Brain microvascular endothelial cell (primary cell): ENCODE measurements around the gene ASAH2B.
"Not testable (repeated sequence)": the region's sequence is repeated elsewhere in the genome, so short reads cannot be mapped to it uniquely, and the experiment has no call there.

ENCODE experiments used
- DNase-seq: peaks from one replicate; pipeline ENCODE4 v3.0.0-alpha.2; 2020
- H3K27ac ChIP-seq: fragments of 250-450 bp; sonication (Bioruptor Pico); 2 replicates; pipeline ENCODE4 v1.5.1; 2020; ENCODE audit warnings: mild to moderate bottlenecking, moderate library complexity
- H3K27me3 ChIP-seq: fragments of 250-450 bp; sonication (Bioruptor Pico); replicated peaks from 2 replicates; pipeline ENCODE4 v1.5.1; 2020; ENCODE audit warnings: mild to moderate bottlenecking
- H3K36me3 ChIP-seq: fragments of 250-450 bp; sonication (Bioruptor Pico); replicated peaks from 2 replicates; pipeline ENCODE4 v1.5.1; 2020; ENCODE audit warnings: mild to moderate bottlenecking
- H3K4me3 ChIP-seq: 2 replicates; pipeline ENCODE4 v1.5.1; 2011; ENCODE audit warnings: low read depth, mild to moderate bottlenecking, control low read depth, low read length, moderate library complexity
- in situ Hi-C: cut with HindIII; loops from 2 replicates; pipeline ENCODE4 v1.10.0; 2017; ENCODE audit warnings: low sequenced_read_pairs, low pct_ligation_motif_present
- TF ChIP-seq, protein P1 (sequence below): IDR thresholded peaks from 2 replicates; pipeline ENCODE4 v1.5.1; 2011; ENCODE audit warnings: low read depth, mild to moderate bottlenecking, moderate library complexity, low read length, control low read depth, inconsistent platforms; ENCODE audit errors: missing control alignments

Gene ASAH2B

DNA sequence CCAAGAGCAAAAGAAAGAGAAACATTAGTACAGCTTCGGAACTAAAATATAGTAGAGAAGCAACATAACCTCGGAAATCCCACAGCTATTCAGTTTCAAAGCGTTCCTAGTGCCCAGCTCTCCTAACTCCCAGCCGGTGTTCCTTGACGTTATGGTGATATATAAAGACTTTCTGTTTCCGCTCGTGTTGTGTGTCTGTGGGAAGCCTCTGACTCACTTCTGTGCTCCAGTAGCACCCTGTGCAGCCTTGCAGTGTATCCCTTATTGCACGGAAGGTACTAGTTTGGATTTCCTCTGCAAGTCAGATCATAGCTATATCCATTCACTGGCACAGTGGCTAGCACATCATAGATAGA is 535 bp downstream of the ASAH2B start:
- TF ChIP-seq, protein P1, sequence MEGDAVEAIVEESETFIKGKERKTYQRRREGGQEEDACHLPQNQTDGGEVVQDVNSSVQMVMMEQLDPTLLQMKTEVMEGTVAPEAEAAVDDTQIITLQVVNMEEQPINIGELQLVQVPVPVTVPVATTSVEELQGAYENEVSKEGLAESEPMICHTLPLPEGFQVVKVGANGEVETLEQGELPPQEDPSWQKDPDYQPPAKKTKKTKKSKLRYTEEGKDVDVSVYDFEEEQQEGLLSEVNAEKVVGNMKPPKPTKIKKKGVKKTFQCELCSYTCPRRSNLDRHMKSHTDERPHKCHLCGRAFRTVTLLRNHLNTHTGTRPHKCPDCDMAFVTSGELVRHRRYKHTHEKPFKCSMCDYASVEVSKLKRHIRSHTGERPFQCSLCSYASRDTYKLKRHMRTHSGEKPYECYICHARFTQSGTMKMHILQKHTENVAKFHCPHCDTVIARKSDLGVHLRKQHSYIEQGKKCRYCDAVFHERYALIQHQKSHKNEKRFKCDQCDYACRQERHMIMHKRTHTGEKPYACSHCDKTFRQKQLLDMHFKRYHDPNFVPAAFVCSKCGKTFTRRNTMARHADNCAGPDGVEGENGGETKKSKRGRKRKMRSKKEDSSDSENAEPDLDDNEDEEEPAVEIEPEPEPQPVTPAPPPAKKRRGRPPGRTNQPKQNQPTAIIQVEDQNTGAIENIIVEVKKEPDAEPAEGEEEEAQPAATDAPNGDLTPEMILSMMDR, result no peak
- in situ Hi-C loops, result no loop called here
- Histone ChIP-seq H3K27ac (peak overlapping the region; percentile 87), H3K27me3 (no peaks in the 10 kb centered on the region), H3K4me3 (peak overlapping the region; percentile 84), H3K36me3 (no peaks in the 10 kb centered on the region)
- DNase-seq, result peak; percentile 85

DNA sequence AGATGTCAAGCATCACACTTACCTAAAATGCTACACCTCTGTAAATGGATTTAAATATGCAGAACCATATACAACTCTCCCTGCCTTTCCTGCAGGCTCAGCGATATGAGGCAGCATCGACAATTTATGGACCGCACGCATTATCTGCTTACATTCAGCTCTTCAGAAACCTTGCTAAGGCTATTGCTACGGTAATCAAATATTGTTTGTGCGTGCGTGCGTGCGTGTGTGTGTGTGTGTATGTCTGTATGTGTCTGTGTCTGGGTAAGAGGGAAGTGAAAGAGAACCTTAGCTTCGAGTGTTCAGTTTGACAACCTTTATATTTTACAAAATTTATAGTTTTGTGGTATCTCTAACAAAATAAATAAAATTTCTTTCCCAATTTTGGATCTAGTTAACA is 3.1 kb downstream of the ASAH2B start:
- DNase-seq, H3K27ac ChIP-seq, H3K4me3 ChIP-seq, H3K36me3 ChIP-seq, in situ Hi-C loops, H3K27me3 ChIP-seq: not testable (repeated sequence)

DNA sequence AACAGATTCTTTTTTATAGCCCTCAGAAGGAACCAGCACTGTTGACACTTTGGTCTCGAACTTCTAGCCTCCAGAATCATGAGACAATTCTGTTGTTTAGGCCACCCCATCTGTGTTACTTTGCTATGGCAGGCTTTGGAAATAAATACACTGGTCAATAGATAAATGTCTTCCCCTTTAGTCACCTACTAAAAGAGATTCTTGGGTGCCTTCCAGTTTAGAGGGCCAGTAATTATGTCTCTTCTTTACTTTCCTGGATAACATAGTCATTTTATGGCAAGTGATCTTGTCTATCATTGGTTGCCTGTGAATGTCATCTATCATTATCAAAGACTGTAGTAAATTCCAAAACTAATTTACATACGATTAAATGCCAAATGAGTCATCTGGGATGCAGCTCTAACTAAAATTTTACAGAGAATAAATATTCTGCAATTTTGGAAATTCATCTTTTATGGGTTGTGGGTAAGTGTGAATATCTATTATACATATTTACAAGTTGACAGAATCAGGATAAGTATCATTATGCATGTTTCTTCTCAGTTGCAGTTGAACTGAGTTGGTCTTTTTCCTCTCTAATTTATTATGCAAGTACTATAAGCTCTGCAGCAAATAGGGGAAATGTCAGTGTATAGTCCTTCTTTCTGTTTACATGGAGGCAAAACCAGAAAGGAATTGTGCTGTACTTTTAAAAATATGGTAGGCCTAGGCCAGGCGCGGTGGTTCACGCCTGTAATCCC is 27.2 kb downstream of the ASAH2B start:
- in situ Hi-C loops, H3K27me3 ChIP-seq, H3K4me3 ChIP-seq, H3K27ac ChIP-seq, DNase-seq, H3K36me3 ChIP-seq: not testable (repeated sequence)

DNA sequence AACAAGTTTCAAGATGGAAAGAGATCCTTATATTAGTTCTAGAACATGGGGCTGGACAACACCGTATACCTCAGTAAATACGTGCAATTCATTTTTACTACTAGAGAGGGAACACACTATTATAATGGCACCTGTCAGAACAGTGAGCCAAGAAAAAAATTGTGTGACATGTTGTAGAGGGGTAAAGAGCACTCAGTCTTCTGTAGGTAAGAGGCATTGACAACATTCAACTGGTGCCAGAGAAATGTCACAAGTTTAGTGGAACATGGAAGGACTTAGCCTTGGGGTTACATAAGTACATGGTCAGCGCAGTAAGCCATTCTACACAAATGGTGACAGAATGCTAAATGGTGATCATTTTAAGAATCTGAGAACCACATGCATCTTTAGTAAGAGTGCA is 32.3 kb downstream of the ASAH2B start:
- H3K36me3 ChIP-seq, in situ Hi-C loops, DNase-seq, H3K4me3 ChIP-seq, H3K27me3 ChIP-seq, H3K27ac ChIP-seq: not testable (repeated sequence)

DNA sequence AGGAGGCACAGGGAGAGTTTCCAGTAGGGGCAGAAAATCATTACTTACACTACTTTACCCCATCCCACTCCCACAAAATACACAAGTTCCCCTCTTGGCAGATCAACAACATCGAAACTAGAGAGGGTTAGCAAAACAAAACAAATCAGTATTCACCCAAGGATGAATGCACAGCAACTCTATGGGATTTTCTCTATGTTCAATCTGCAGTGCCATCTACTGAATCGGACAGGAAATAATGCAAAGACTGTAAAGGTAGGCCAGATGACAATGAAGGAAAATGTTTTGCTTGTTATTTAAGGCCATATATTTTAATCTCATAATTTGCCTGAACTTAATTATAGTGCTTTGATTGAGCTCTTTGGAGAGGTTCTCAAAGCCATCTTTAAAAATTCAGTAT is 35.1 kb downstream of the ASAH2B start:
- H3K4me3 ChIP-seq, H3K27ac ChIP-seq, DNase-seq, H3K27me3 ChIP-seq, H3K36me3 ChIP-seq, in situ Hi-C loops: not testable (repeated sequence)

DNA sequence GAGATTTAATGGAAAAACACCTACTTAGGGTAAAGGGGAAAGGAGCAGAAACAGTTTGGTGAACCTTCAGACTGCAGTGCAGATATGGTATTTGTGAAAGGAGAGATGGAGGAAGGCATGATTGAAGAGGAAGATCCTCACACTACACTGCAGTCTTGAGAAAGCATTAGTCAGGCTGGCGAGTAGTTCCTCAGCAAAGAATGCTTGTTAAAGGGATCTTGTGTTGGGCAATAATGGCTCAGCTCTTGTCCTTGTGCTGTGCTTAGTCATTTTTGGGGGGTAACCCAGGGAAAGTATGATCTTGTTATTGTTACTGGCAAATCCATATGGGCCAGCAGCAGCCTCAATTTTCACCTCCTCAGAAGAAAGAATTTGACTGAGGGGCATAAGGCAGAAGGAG is 40.3 kb downstream of the ASAH2B start:
- H3K27ac ChIP-seq, H3K4me3 ChIP-seq, H3K27me3 ChIP-seq, in situ Hi-C loops, H3K36me3 ChIP-seq: not testable (repeated sequence)
- DNase-seq, result peak; percentile 12

DNA sequence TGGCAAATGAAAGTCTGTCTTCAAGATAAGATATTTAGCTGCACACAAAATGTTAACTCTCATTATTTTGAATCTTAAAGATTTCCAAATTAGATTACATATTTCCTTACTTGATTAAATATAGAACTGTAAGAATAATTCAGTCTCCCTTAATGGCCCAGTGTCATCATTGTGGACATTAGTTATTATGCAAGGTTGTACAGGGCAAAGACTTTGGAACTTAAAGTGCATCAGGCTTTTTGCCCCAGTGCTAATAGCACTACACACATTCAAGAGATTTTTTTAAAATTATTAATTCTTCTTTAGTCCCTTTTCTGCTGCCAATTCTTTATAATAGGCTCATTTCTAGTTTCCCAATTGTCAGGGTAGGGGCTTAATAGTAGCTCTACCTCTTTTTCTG is 42.3 kb downstream of the ASAH2B start:
- in situ Hi-C loops, DNase-seq, H3K27ac ChIP-seq, H3K27me3 ChIP-seq, H3K36me3 ChIP-seq, H3K4me3 ChIP-seq: not testable (repeated sequence)

DNA sequence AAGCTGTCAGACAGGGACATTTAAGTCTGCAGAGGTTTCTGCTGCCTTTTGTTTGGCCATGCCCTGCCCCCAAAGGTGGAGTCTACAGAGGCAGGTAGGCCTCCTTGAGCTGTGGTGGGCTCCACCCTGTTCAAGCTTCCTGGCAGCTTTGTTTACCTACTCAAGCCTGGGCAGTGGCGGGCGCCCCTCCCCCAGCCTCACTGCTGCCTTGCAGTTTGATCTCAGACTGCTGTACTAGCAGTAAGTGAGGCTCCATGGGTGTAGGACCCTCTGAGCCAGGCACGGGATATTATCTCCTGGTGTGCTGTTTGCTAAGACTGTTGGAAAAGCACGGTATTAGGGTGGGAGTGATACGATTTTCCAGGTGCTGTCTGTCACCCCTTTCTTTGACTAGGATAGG is 48.2 kb downstream of the ASAH2B start:
- H3K27me3 ChIP-seq, in situ Hi-C loops, H3K36me3 ChIP-seq, H3K4me3 ChIP-seq, H3K27ac ChIP-seq, DNase-seq: not testable (repeated sequence)

DNA sequence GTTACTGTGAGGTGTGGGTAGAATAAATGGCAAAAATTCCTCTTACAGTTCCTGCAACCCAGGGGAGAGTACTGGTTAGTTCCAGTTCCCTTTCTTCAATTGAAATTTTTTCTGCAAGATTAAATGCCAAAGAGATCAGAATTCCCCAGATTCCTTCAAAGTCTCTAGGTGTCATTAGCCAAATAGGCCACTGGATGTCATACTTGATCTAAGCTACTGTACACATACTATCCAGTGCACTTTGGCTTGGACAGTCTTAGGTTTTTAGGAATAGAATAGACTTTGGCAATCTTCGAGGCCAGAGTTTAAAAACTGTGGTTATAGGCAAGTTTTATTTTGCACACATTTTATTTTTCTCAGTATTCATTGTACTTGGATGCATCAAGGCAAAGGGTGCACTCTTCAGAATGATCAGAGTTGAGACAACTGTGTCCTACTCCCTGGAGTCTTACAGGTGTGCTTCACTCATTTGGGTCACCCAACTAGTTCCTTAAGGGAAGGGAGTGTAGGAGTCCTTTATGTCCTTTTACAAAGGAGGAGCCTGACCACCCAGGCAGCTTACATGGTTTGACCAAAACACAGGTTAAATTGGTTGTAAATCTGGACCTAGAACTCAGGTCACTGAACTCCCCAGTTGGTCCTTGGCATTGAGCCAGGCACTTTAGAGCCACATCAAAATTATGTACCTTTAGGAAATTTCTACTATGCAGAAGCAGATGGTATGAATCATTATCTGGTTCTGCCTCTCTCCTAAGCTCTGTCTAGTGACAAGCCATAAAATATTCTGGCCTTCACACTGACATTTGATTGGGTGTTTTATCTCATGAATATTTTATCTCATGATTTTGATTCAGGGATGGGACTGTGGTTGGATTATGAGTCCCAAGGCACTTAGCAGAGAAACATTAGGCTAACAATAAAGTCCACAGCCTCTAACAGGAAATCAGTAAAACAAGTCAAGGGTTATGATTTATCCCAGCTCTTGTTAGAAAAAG is 49.5 kb downstream of the ASAH2B start:
- DNase-seq, result peak; percentile 52
- TF ChIP-seq, protein P1, result peak; percentile 60
- in situ Hi-C loops, result no loop called here
- H3K27me3 ChIP-seq, result no peaks in the 10 kb centered on the region
- no peaks in the 10 kb centered on the region for H3K36me3 ChIP-seq
- no peak overlapping the region for H3K4me3 ChIP-seq
- H3K27ac ChIP-seq, result no peak overlapping the region
